HEK293T (cell line): ENCODE measurements around the gene C20orf144.

Experiments
- BHLHE40 ChIP-seq: fragments of 450-650 bp; IDR thresholded peaks from 2 replicates; pipeline ENCODE4 v1.6.1; 2016; ENCODE audit warnings: mild to moderate bottlenecking, moderate library complexity, borderline replicate concordance
- SP1 ChIP-seq: fragments of 450-650 bp; IDR thresholded peaks from 2 replicates; pipeline ENCODE4 v1.6.1; 2017
- SUZ12 ChIP-seq: fragments of 450-650 bp; IDR thresholded peaks from 2 replicates; pipeline ENCODE4 v1.6.1; 2016; ENCODE audit warnings: mild to moderate bottlenecking

GRCh38 chr20:33645072-33645358, 17.1 kb upstream of the C20orf144 start:
- TF ChIP-seq SP1 (no peak), SUZ12 (no peak), BHLHE40 (no peak)
